Ureter (tissue), 1 donor: Measurements from ENCODE around the gene MYL10. TPM values are rescaled to one million over a fixed set of nuclear protein-coding genes. Genes with fewer than 3 reads are reported as not detected.

Experiments used
- DNase-seq: peaks from one replicate; pipeline ENCODE4 v3.0.0-alpha.2; 2020; ENCODE audit warnings: low spot score
- total RNA-seq: library from RNA; stranded (reverse); gene quantifications from one replicate; pipeline ENCODE4 v1.2.4, GENCODE V29; 2023
- donor health status: DM: yes; HTN: yes; CAD: no.

MYL10 gene
- total RNA-seq, 1 donor from 2014 or later, result not detected

DNA sequence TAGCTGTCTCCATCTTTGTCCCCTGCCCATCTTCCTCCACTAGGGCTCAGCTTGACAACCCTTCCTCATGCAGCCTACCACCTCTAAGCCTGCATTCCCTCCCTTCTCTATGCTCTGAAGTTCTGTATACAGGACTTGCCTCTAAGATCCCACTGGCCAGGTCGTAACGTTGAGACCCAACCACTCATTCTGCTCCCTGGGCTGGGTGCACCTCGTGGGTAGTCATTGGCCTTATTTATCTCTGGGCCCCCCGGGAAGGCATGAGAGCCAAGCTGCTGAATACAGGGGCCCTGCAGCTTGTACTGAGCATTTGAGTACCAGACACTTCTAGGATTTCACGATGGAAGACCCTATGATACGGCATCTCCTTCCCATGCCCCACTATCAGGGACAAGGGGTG is 31.2 kb downstream of the MYL10 start:
- DNase-seq, result no peak

- DNase-seq, result no peak
Measured at GRCh38 chr7:101596898-101597297, 32.2 kb downstream of the MYL10 start.

DNA sequence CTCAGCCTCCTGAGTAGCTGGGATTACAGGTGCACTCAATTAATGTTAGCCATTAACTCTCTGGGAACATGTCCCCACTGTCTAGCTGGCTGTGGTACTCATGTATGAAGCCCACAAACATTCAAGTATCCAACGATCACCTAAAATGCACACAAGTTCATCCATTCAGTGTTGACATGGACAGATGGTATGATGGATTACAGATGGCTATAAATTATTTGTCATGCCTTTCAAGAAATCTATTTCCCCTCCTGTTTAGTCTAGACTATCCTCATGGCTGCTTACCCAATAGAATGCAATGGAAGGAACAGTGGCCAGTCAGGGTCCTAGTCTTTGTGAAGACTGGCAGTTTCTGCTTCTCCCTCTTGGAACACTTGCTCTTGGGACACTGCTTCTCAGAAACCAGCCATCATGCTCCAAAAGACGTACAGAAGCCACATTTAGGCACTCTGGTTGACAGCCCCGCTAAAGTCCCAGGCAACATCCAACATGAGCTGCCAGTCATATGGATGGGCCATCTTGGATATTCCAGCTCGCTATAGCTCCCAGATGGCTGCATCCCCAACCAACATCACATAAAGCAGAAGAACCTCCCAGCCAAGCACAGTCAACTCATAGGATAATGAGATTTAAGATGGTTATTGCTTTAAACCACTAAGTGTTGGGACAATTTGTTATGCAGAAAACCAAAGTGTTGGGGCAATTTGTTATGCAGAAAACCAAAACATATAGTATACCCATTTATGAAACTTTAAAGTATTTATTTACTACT is 33.1 kb downstream of the MYL10 start:
- no peak for DNase-seq

GRCh38 chr7:101595246-101595645 is 33.9 kb downstream of the MYL10 start:
- DNase-seq, result peak; percentile 3

DNA sequence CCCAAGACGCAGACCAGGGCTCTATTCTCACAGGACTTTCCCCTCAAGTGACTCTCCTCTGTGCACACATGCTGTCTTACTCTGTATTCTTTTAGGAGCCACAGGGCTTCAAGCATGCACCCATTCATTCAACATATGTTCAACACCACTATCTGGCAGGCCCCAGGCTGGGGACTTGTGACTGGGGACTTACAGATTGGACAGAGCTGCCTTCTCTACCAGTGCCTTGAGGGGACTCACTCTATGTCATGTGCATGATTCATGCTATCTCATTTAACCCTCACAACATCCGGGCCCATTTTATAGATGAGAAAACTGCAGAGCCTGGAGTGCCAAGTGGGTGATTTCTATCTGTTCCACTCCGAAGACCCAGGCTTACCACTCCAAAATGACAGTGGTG is 34.3 kb downstream of the MYL10 start:
- no peak for DNase-seq

GRCh38 chr7:101593556-101593955 is 35.5 kb downstream of the MYL10 start:
- DNase-seq, result peak; percentile 28

GRCh38 chr7:101591504-101591903 is 37.6 kb downstream of the MYL10 start:
- no peak for DNase-seq

- peak; percentile 41 for DNase-seq
Measured at GRCh38 chr7:101590663-101591435, 38.2 kb downstream of the MYL10 start.

- DNase-seq, result peak; percentile 32
Measured at GRCh38 chr7:101589976-101590662, 39.0 kb downstream of the MYL10 start.

DNA sequence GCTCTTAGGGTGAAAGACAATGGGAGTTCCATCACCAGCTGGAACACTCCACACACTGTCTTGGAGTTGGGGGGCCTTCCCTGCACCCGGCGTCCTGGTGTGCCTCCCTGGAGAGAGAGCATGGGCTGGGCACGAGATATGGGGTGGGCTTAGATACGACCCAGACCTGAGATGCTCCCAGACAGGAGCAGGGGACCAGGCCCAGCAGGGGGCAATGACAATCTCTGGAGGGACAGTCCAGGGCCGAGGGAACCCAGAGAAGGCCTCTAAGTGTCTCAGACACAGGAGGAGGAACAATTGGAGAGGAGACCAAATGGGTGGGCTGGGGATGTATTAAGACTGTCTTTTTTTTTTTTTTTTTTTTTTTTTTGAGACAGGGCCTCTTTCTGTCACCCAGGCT is 40.0 kb downstream of the MYL10 start:
- DNase-seq, result peak; percentile 34

DNA sequence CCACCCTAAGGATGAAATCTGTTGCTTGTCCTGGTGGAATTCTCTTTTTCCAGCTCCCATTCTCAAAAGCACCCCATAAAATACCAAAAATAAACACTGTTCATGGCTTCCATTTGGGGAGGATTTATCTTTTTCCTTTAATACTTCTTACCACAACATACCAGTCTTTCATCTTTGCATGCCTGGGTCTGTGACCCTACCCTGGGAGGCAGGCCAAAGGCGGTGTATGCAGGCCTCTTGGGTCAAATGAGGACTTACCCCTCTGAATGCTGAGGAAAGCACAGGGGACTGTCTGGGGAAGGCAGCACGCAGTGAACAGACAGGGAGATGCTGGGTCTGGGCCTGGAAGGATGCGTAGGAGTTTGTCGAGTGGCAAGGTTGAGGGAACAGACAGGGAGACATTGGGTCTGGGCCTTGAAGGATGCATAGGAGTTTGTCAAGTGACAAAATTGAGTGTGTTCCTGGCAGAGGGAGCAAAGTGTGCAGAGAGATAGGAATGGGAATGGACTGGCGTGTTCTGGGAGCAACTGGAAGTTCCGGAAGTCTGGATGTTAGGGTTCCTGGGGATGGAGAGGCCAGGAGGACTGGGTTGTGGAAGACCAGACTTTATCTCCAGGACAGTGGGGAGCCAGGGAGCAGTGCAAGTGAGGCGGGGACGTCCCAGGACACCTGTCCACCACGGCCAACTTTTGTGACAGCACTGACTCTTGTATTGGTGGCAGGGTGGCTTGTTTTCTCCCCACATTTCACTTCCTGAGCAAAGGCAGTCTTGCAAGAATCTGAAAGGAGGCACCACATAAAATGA is 40.8 kb downstream of the MYL10 start:
- peak; percentile 44 for DNase-seq

- DNase-seq, result peak; percentile 18
Measured at GRCh38 chr7:101586906-101587677, 42.0 kb downstream of the MYL10 start.

DNA sequence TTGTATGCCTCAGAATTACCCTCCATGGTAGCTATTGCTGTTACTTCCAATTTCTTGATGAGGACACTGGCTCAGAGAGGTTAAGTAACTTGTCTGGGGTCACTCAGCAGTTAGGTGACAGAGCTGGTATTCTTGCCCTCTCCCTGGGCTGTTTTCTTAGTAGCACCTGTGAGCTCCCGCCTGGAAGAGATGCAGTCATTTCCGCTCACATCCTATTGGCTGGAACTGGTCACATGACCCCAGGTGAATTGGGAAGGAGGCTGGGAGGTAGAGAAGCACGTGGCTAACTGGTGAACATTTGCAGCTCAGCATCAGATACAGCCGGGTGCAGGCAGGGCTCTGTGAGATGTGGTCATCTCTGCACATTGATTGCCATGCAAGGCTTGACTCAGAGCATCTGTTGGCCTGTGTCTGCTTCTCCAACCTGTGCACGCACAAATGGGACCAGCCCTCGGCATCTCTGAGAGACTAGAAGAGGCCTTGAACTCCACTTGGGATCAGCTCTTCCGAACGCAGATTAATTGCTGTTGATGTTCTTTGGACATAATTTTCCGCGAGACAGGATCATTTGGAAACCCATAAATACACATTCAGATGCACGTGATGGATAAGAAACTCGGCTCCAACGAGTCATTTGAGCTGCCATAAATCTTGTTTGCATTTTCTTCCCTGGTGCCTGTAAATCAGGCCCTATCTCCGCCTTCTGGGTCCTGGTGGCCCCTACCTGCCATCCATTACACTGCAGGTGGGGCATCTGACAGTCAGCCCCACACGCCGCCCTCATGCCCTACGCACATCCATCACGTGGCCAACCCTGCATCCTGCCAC is 42.8 kb downstream of the MYL10 start:
- peak; percentile 40 for DNase-seq

- peak; percentile 18 for DNase-seq
Measured at GRCh38 chr7:101582971-101583370, 46.1 kb downstream of the MYL10 start.

DNA sequence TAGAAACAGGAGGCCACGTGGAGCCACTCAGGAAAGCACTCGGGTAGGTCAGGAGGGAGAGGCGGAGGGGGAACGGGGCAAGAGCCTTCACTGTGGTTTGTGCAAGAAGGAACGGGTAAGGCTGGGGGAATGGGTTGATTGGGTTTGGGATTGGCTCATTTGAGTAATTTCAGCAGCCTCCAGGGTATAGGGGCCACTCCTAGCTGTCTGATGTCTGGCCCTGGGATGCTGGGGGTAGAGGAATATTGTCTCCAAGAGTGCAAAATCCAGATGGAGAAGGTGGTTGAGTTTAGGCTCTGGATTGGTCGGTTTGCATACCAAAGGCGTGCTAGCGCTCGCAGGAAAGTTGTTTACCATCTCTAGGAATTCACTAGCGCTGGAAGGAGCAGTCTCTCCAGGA is 47.2 kb downstream of the MYL10 start:
- peak; percentile 13 for DNase-seq

- peak; percentile 23 for DNase-seq
Measured at GRCh38 chr7:101580596-101580995, 48.5 kb downstream of the MYL10 start.

DNA sequence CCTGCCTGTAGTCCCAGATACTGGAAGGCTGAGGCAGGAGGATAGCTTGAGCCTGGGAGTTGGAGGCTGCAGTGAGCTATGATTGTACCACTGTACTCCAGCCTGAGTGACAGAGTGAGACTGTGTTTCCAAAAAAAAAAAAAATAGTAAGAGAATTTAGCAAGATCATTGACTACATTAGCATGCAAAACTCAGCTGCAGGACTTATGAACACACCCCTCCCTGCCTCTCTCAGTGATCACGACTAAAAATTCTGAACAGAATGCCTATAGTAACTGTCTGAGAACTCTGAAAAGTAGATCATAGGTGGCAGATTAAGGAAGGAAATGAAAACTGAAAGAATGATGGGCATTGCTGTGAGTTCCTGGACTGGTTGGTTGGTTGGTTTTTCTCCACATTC is 50.5 kb downstream of the MYL10 start:
- DNase-seq, result no peak

DNA sequence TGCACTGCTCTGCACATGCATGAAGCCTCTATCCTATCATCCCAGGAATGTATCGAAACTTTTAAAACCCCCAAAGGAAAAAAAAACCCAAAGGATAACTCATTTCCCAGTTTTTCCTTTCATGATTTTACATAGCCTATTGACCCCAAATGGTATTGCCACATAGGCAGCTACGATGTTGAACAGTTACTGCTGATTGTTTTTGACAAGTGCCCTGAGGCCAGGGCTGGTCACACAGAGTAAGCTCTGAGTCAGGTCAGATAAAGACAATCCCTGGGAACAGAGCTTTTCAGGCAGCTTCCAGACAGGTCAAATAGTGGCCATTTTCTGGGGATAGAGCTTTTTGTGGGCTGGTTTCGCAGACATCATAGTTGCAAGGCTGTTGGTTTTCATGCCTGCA is 52.1 kb downstream of the MYL10 start:
- DNase-seq, result peak; percentile 4

GRCh38 chr7:101575721-101576120 is 53.4 kb downstream of the MYL10 start:
- DNase-seq, result no peak

DNA sequence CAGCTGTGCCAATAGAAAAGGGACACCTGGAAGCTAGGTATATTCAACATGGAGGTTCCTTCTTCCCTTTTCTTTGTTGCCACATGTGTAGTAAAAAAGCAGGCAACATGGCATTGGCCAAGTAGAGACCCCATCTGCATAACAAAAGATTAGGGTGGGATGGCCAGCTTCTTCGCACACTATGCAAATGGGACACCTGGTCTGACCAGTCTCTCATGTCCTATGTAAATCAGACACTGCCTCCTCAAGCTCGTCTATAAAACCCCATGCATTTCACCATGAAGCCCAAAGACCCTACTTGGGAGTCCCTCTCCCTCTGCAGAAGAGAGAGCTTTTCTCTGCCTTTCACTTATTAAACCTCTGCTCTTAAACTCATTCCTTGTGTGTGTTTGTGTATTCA is 53.9 kb downstream of the MYL10 start:
- DNase-seq, result no peak
